SK-N-SH (cell line): ENCODE measurements around the gene AKR1A1. TPM values are rescaled to one million over a fixed set of nuclear protein-coding genes. Genes with fewer than 3 reads are reported as not detected.

Source experiments
- CTCF ChIA-PET: fragments of 300-600, 350-600 bp; formaldehyde crosslinking; extraction: SDS; loops from one replicate; lab custom pipeline; 2021; lab: Yijun Ruan, JAX
- POLR2A ChIA-PET: fragments of 350-600 bp; sonication (Branson Sonifier 250); formaldehyde crosslinking; extraction: SDS; loops from one replicate; lab custom pipeline; 2020; ENCODE audit warnings: antibody characterized with exemption, inconsistent platforms; lab: Yijun Ruan, JAX
- DNase-seq: peaks from one replicate; pipeline ENCODE4 v3.0.0; 2012
- H2AFZ ChIP-seq: fragments of 200-600 bp; sonication (generic); 2 replicates; pipeline ENCODE4 v1.8.1; 2016; ENCODE audit warnings: antibody characterized with exemption, mild to moderate bottlenecking, low read depth
- H3F3A ChIP-seq: fragments of 200-600 bp; sonication (generic); replicated peaks from 2 replicates; pipeline ENCODE3; 2016; ENCODE audit warnings: antibody characterized with exemption, mild to moderate bottlenecking; ENCODE audit not compliant: insufficient read depth
- H3K27ac ChIP-seq, 2 experiments: fragments of 200-500 bp in 1 of 2; fragments of 200-600 bp in 1 of 2; sonication (Bioruptor generic) in 1 of 2; sonication (generic), shearing (Covaris generic) in 1 of 2; 2 replicates each; pipeline versions ENCODE4 v1.5.1 to v1.6.1; 2014 to 2016; ENCODE audit warnings: low read depth in 2 of 2, inconsistent platforms in 1 of 2, low read length in 1 of 2, mild to moderate bottlenecking in 1 of 2, mixed read lengths in 1 of 2
- H3K27me3 ChIP-seq: fragments of 200-600 bp; sonication (generic), shearing (Covaris generic); 2 replicates; pipeline ENCODE4 v1.6.1; 2016; ENCODE audit warnings: mixed run types; ENCODE audit not compliant: insufficient read depth
- H3K36me3 ChIP-seq, 2 experiments: fragments of 200-500 bp in 1 of 2; fragments of 200-600 bp in 1 of 2; sonication (Bioruptor generic) in 1 of 2; sonication (generic) in 1 of 2; replicated peaks in 1 of 2; 2 replicates each; pipeline versions ENCODE3 to v1.5.1; 2014 to 2016; ENCODE audit warnings: low read length in 1 of 2, mild to moderate bottlenecking in 1 of 2; ENCODE audit not compliant: insufficient read depth in 2 of 2, control insufficient read depth in 1 of 2
- H3K4me1 ChIP-seq, 2 experiments: fragments of 200-500 bp in 1 of 2; fragments of 200-600 bp in 1 of 2; sonication (Bioruptor generic) in 1 of 2; sonication (generic), shearing (Covaris generic) in 1 of 2; 2 replicates each; pipeline versions ENCODE4 v1.5.1 to v1.6.1; 2014 to 2016; ENCODE audit warnings: low read depth in 1 of 2, low read length in 1 of 2, mixed run types in 1 of 2; ENCODE audit not compliant: insufficient read depth in 2 of 2, control insufficient read depth in 1 of 2
- H3K4me2 ChIP-seq: fragments of 200-600 bp; sonication (generic), shearing (Covaris generic); 2 replicates; pipeline ENCODE4 v1.6.1; 2017; ENCODE audit warnings: mixed run types
- H3K4me3 ChIP-seq, 2 experiments: fragments of 200-500 bp in 1 of 2; fragments of 200-600 bp in 1 of 2; sonication (Bioruptor generic) in 1 of 2; sonication (generic), shearing (Covaris generic) in 1 of 2; 2 replicates each; pipeline versions ENCODE4 v1.5.1 to v1.8.1; 2014 to 2016; ENCODE audit warnings: low read depth in 2 of 2, inconsistent platforms in 1 of 2, low read length in 1 of 2, mild to moderate bottlenecking in 1 of 2, mixed read lengths in 1 of 2, moderate library complexity in 1 of 2
- H3K79me2 ChIP-seq: fragments of 200-600 bp; sonication (generic); 2 replicates; pipeline ENCODE4 v1.8.1; 2017; ENCODE audit warnings: mild to moderate bottlenecking; ENCODE audit not compliant: insufficient read depth
- H3K9ac ChIP-seq: fragments of 200-600 bp; sonication (generic); 2 replicates; pipeline ENCODE4 v1.6.1; 2017; ENCODE audit warnings: mixed run types
- H3K9me2 ChIP-seq: fragments of 200-600 bp; sonication (generic); 2 replicates; pipeline ENCODE4 v1.6.1; 2017; ENCODE audit warnings: mixed run types
- H3K9me3 ChIP-seq: fragments of 200-600 bp; sonication (generic); 2 replicates; pipeline ENCODE4 v1.6.1; 2017; ENCODE audit warnings: mixed run types, mild to moderate bottlenecking, moderate library complexity
- H4K20me1 ChIP-seq: fragments of 200-600 bp; sonication (generic); 2 replicates; pipeline ENCODE4 v1.6.1; 2017; ENCODE audit warnings: mild to moderate bottlenecking, mixed run types; ENCODE audit not compliant: insufficient read depth
- ELF1 ChIP-seq: IDR thresholded peaks from 2 replicates; pipeline ENCODE4 v1.4.0; 2012
- EZH2phosphoT487 ChIP-seq: fragments of 200-600 bp; sonication (generic); IDR thresholded peaks from 2 replicates; pipeline ENCODE4 v1.6.1; 2017; ENCODE audit warnings: low read depth, mixed run types, mild to moderate bottlenecking, antibody characterized with exemption, moderate library complexity, borderline replicate concordance
- FOXM1 ChIP-seq: IDR thresholded peaks from 2 replicates; pipeline ENCODE4 v1.4.0; 2012; ENCODE audit warnings: low read depth, mild to moderate bottlenecking
- GATA2 ChIP-seq: sonication (generic); formaldehyde crosslinking; IDR thresholded peaks from 2 replicates; pipeline ENCODE4 v1.5.0; 2020; ENCODE audit warnings: mild to moderate bottlenecking, missing genetic modification reagents
- MEF2A ChIP-seq: IDR thresholded peaks from 2 replicates; pipeline ENCODE4 v1.4.0; 2012; ENCODE audit warnings: low read depth, borderline replicate concordance
- NRF1 ChIP-seq: IDR thresholded peaks from 2 replicates; pipeline ENCODE4 v1.6.1; 2012; ENCODE audit warnings: low read depth, mild to moderate bottlenecking, low read length
- POLR2AphosphoS5 ChIP-seq: IDR thresholded peaks from 2 replicates; pipeline ENCODE4 v1.6.1; 2012; ENCODE audit warnings: low read depth, low read length
- RCOR1 ChIP-seq: fragments of 150-350 bp; IDR thresholded peaks from 2 replicates; pipeline ENCODE4 v1.6.1; 2017; ENCODE audit warnings: antibody characterized with exemption, low read length
- TAF1 ChIP-seq: IDR thresholded peaks from 2 replicates; pipeline ENCODE4 v1.6.1; 2012; ENCODE audit warnings: low read depth, mild to moderate bottlenecking, low read length, moderate library complexity, borderline replicate concordance
- YY1 ChIP-seq: IDR thresholded peaks from 2 replicates; pipeline ENCODE4 v1.4.0; 2012; ENCODE audit warnings: low read depth, mild to moderate bottlenecking
- WGBS: methylation state at CpG from one replicate; pipeline ENCODE4 v1.1.6; 2017; ENCODE audit warnings: low lambda C conversion rate; 5-methylcytosine and 5-hydroxymethylcytosine counted together
- polyA plus RNA-seq, 3 experiments: library from polyadenylated mRNA; depleted of rRNA; stranded (reverse); fragments of >200 nt; gene quantifications; 2 replicates each; pipeline ENCODE4 v1.2.3, GENCODE V29; 2012
- TF ChIP-seq, protein P1 (sequence below): IDR thresholded peaks from 2 replicates; pipeline ENCODE4 v1.6.1; 2012; ENCODE audit warnings: mild to moderate bottlenecking, low read depth, low read length, moderate library complexity
- TF ChIP-seq, protein P2 (sequence below): fragments of 200-600 bp; sonication (generic); IDR thresholded peaks from 2 replicates; pipeline ENCODE4 v1.6.1; 2017; ENCODE audit warnings: antibody characterized with exemption, mild to moderate bottlenecking, moderate library complexity
- TF ChIP-seq, protein P3 (sequence below): fragments of 150-350 bp; IDR thresholded peaks from 2 replicates; pipeline ENCODE4 v1.6.1; 2016; ENCODE audit warnings: mild to moderate bottlenecking, low read depth, low read length
- TF ChIP-seq, protein P4 (sequence below): IDR thresholded peaks from 2 replicates; pipeline ENCODE4; 2012

AKR1A1 gene
- polyA plus RNA-seq, 1 of the 3 experiments (the other 2 are of a cell fraction) = 156 TPM

DNA sequence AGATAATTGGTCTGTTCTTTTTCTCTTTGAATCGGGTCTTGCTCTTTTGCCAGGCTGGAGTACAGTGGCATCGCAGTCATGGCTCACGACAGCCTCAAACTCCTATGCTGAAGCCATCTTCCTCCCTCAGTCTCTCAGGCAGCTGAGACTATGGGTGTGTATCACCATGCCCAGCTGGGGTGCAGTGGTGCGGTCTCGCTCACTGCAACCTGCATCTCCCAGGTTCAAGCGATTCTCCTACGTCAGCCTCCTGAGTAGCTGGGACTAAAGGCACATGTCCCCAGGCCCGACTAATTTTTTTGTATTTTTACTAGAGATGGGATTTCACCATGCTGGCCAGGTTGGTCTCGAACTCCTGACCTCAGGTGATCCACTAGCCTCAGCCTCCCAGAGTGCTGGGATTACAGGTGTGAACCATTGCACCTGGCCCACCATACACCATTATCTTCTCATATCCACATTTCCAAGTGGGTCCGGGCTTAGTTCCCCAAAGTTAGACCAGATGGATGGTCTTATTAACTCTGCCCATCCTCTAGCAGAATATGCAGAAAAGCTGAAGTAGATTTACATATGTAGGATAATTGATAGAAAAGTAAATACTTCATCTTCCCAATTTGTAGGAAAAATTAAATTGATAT lies 60.1 kb downstream of the AKR1A1 start (continued):
- TF ChIP-seq, protein P1, sequence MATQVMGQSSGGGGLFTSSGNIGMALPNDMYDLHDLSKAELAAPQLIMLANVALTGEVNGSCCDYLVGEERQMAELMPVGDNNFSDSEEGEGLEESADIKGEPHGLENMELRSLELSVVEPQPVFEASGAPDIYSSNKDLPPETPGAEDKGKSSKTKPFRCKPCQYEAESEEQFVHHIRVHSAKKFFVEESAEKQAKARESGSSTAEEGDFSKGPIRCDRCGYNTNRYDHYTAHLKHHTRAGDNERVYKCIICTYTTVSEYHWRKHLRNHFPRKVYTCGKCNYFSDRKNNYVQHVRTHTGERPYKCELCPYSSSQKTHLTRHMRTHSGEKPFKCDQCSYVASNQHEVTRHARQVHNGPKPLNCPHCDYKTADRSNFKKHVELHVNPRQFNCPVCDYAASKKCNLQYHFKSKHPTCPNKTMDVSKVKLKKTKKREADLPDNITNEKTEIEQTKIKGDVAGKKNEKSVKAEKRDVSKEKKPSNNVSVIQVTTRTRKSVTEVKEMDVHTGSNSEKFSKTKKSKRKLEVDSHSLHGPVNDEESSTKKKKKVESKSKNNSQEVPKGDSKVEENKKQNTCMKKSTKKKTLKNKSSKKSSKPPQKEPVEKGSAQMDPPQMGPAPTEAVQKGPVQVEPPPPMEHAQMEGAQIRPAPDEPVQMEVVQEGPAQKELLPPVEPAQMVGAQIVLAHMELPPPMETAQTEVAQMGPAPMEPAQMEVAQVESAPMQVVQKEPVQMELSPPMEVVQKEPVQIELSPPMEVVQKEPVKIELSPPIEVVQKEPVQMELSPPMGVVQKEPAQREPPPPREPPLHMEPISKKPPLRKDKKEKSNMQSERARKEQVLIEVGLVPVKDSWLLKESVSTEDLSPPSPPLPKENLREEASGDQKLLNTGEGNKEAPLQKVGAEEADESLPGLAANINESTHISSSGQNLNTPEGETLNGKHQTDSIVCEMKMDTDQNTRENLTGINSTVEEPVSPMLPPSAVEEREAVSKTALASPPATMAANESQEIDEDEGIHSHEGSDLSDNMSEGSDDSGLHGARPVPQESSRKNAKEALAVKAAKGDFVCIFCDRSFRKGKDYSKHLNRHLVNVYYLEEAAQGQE = no peak

DNA sequence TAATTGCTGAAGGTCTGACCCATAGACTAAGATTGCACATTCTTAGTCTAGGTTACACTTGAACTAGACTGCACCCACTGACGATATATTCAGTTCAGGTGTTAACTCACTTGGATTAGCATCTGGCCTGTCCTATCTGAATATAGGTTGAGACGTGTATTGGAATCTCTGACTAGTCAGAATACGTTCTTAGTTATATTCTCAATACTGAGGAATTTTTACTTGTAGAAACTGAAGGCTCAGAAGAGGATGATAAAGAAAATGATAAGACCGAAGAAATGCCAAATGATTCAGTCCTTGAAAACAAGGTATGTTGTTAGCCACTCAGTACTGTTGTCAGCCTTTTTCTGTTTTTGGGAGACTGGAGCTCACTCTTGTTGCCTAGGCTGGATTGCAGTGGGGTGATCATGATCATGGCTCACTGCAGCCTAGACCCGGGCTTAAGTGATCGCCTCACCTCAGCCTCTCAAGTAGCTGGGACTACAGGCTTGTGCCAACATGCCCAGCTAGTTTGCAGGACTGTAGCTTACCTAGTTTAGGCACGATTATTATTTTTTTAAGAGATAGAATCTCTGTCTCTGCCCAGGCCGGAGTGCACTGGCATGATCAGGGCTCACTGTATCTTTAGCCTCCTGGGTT lies 62.4 kb downstream of the AKR1A1 start:
- CTCF ChIA-PET = no interaction called here
- Histone ChIP-seq H2AFZ (no peak overlapping the region), H3K27me3 (no peaks in the 10 kb centered on the region), H3K27ac (no peak overlapping the region), H3K4me3 (no peak overlapping the region), H3K9me3 (no peaks in the 10 kb centered on the region), H4K20me1 (no peaks in the 10 kb centered on the region), H3K9ac (no peak overlapping the region), H3F3A (peaks cover 29% of the 10 kb centered on the region), H3K79me2 (peaks cover 29% of the 10 kb centered on the region; the same call in 1 of the 2 replicates), H3K4me1 (peaks cover 0 to 2% of the 10 kb centered on the region in 2 experiments; a peak in 1 of 4 replicates), H3K36me3 (peaks cover 63 to 68% of the 10 kb centered on the region in 2 experiments), H3K4me2 (no peak overlapping the region), H3K9me2 (no peaks in the 10 kb centered on the region)
- DNase-seq = no peak
- POLR2A ChIA-PET = no interaction called here
- WGBS = 77% methylated on average over 6 of the region's 8 CpGs
- TF ChIP-seq NRF1 (no peak), YY1 (no peak), EZH2phosphoT487 (no peak), MEF2A (no peak), RCOR1 (no peak), GATA2 (CRISPR knock-in tag) (no peak), TAF1 (no peak), ELF1 (no peak), FOXM1 (no peak), POLR2AphosphoS5 (no peak)
- TF ChIP-seq, protein P2, sequence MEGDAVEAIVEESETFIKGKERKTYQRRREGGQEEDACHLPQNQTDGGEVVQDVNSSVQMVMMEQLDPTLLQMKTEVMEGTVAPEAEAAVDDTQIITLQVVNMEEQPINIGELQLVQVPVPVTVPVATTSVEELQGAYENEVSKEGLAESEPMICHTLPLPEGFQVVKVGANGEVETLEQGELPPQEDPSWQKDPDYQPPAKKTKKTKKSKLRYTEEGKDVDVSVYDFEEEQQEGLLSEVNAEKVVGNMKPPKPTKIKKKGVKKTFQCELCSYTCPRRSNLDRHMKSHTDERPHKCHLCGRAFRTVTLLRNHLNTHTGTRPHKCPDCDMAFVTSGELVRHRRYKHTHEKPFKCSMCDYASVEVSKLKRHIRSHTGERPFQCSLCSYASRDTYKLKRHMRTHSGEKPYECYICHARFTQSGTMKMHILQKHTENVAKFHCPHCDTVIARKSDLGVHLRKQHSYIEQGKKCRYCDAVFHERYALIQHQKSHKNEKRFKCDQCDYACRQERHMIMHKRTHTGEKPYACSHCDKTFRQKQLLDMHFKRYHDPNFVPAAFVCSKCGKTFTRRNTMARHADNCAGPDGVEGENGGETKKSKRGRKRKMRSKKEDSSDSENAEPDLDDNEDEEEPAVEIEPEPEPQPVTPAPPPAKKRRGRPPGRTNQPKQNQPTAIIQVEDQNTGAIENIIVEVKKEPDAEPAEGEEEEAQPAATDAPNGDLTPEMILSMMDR = no peak
- TF ChIP-seq, protein P3, sequence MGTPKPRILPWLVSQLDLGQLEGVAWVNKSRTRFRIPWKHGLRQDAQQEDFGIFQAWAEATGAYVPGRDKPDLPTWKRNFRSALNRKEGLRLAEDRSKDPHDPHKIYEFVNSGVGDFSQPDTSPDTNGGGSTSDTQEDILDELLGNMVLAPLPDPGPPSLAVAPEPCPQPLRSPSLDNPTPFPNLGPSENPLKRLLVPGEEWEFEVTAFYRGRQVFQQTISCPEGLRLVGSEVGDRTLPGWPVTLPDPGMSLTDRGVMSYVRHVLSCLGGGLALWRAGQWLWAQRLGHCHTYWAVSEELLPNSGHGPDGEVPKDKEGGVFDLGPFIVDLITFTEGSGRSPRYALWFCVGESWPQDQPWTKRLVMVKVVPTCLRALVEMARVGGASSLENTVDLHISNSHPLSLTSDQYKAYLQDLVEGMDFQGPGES = no peak
- TF ChIP-seq, protein P4, sequence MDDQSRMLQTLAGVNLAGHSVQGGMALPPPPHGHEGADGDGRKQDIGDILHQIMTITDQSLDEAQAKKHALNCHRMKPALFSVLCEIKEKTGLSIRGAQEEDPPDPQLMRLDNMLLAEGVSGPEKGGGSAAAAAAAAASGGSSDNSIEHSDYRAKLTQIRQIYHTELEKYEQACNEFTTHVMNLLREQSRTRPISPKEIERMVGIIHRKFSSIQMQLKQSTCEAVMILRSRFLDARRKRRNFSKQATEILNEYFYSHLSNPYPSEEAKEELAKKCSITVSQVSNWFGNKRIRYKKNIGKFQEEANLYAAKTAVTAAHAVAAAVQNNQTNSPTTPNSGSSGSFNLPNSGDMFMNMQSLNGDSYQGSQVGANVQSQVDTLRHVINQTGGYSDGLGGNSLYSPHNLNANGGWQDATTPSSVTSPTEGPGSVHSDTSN = no peak
